Fibroblast of the aortic adventitia (primary cell): ENCODE results near the gene HERC2. TPM values are rescaled to one million over a fixed set of nuclear protein-coding genes. Genes with fewer than 3 reads are reported as not detected.

Experiments
- DNase-seq: peaks from one replicate; pipeline ENCODE4 v3.0.0-alpha.2; 2010; ENCODE audit warnings: low read depth
- H3K4me3 ChIP-seq: 2 replicates; pipeline ENCODE4 v1.5.1; 2011; ENCODE audit warnings: low read depth, mild to moderate bottlenecking, control low read depth, low read length, moderate library complexity
- total RNA-seq: library from RNA; depleted of rRNA; stranded (reverse); fragments of >200 nt; gene quantifications from 2 replicates; pipeline ENCODE4 v1.2.3, GENCODE V29; 2012; ENCODE audit warnings: low replicate concordance
- TF ChIP-seq, protein P1 (sequence below): IDR thresholded peaks from 2 replicates; pipeline ENCODE4 v1.5.1; 2011; ENCODE audit warnings: mild to moderate bottlenecking, low read length, control low read depth, inconsistent platforms; ENCODE audit not compliant: insufficient read depth

HERC2 gene
- total RNA-seq, 1 donor = 49.1 TPM

DNA sequence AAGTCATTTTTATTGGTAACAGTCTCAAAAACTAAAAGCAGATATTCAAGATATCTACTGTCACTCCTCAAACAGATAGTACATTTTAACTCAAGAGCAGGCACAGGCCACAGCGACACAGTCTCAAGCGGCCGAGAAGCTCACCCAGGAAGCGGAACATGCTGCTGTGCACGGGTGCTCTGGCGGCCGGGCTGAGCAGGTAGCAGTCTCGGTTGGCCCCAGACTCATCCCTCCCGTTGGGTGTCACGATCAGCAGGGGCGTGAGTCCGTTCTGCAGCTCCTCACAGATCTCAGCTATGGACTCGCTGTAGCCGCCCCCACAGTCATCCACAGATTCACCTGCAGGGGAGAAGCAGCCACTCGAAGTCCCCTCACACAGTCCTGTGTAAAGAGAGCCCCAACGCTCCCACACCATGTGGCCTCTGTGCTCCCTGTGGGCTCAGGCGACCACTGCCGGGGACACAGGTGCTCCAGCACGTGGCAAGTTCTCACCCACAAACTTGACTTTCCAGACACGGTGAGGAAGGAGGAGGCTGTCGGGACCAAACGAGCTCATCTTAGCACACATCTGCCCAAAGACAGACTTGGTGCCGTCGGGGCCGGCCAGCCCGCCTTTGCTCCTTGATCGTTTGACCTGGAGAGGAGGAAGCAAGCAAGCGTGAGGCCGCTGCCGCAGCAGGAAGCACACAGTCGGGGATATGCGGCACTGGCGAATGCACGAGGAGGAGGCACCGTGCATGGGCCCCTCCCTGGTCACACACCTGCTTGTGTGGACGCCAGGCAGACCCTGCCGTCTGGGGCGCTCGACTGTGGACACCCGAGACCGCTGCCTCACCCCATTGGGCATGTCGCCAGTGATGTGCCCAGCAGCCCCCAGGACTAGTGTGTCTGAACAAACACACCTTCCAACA, 205.2 kb downstream of the HERC2 start:
- no peak for DNase-seq
- TF ChIP-seq, protein P1, sequence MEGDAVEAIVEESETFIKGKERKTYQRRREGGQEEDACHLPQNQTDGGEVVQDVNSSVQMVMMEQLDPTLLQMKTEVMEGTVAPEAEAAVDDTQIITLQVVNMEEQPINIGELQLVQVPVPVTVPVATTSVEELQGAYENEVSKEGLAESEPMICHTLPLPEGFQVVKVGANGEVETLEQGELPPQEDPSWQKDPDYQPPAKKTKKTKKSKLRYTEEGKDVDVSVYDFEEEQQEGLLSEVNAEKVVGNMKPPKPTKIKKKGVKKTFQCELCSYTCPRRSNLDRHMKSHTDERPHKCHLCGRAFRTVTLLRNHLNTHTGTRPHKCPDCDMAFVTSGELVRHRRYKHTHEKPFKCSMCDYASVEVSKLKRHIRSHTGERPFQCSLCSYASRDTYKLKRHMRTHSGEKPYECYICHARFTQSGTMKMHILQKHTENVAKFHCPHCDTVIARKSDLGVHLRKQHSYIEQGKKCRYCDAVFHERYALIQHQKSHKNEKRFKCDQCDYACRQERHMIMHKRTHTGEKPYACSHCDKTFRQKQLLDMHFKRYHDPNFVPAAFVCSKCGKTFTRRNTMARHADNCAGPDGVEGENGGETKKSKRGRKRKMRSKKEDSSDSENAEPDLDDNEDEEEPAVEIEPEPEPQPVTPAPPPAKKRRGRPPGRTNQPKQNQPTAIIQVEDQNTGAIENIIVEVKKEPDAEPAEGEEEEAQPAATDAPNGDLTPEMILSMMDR = no peak
- no peak overlapping the region for H3K4me3 ChIP-seq

DNA sequence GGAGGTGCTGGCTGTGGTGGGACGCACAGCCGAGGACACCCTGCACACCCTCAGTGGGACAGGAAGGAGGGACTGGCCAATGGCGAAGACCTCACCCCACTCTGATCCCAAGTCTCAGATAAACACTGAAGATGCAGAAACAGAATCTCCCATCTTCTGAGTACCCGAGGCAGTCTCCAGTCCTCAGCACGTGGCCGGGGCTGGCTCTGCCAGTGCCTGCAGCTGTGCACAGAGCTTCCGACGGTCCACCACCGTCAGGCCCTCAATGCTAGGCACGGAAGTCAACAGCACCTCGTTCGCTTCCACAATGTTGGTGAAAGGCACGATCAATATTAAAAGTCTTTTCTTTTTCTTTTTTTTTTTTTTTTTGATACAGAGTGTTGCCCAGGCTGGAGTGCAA, 206.1 kb downstream of the HERC2 start:
- no peak overlapping the region for H3K4me3 ChIP-seq
- DNase-seq = no peak
- TF ChIP-seq, protein P1 = no peak

DNA sequence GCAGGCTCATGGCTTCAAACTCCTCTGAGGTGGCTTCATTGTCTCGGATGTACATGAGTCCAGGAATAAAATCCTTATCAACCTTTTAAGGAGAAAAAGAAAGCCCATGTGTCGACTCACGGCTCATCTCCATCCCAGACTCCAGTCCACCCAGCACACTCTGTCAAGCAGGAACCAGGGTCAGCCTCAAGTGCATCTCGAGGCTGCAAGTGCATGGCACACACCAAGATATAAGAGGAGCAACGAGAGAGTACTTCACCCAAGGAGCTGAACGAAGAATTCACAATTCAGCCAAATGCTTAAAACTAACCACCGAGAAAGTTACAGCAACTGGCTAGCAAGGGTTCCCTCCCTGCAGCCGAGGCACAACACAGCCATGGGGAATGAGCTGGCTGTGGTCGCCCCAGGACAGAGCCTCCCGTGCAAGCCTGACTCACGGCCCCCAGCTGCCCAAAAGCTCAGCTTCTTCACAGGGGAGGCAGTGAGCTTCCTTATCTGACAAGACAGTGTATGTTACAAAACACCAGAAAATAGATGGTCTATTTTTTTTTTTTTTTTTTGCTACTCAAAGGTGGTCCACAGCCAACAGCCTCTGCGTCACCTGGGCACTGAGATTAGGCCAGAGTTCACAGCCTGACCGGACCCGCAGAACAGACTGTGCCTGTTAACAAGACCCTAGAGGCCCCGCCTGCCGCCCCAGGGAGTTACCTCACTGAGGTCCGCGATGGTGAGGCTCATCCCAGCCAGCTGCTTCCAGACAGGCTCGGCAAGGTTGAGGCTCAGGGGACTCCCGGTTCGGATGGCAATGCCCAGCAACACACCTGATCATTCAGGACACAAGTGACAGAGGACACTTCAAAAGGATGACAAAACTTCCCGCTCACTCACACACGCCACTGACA, 207.0 kb downstream of the HERC2 start:
- no peak for DNase-seq
- TF ChIP-seq, protein P1 = no peak
- no peak overlapping the region for H3K4me3 ChIP-seq

DNA sequence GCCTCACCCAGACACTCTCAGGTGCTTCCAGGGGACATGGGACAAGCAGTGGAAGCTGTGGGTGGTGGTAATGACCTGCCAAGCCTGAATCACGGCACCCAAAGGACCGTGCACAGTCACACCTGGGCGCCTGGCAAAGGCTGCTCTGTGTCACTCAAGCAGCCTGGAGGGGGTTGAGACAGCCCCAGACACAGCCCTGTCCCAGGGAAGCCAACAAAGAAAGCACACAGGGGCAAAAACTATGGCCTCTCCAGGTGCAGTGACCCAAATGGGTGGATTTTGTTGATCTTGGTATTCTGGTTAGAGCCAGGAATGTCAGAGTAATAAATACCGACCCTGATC, 207.9 kb downstream of the HERC2 start:
- TF ChIP-seq, protein P1 = no peak
- no peak overlapping the region for H3K4me3 ChIP-seq
- DNase-seq = no peak

DNA sequence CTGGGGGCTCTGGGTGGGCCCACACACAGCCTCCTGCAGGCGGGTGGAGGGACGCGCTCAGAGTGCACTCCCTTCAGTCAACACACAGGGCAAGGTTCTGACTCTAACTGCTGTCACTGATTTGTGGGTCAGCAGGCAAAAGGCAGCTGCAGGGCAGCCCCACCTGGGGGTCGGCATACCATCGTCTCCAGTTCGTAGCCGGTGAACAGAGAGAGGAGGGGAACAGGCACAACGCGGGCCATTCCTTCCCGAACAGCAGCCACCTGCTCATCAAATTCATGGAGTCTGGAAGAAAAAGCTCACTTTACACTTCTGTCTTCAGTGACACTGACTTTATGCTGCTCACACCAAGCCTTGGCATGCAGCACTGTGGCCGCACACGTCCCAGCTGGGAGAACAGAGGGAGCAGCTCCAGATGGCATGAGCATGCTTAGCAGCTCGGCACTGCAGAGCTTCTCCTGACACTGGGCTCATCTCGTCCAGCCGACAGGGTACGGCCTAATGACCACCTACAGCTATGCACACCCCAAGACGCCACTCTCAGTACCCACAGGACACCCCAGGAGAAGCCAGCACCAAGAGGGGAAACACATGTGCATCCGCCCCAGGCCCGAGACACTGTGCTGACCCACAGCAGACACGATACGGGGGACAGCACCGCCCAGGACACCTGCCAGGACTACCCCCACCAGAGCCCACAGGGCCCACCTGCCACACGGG, 208.4 kb downstream of the HERC2 start:
- no peak overlapping the region for H3K4me3 ChIP-seq
- DNase-seq = no peak
- TF ChIP-seq, protein P1 = no peak

DNA sequence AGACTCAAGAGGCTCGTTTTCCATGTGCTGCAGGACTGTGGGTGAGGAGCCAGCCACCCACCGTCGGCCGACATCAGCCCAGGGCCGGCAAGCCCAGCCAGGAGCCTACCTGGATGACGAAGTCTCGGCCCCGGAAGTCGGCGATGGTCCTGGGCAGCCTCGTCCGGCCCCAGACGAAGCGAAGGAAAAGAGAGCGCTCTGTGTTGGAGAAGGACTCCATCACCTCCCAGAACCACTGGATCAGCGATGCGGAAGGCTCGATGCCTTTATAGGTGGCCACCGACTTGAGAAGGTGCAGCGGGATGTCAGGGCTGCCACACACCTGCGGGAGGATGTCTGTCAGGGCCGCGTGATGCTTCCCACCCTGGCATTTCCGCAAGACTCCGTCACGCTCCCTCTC, 209.0 kb downstream of the HERC2 start:
- no peak overlapping the region for H3K4me3 ChIP-seq
- TF ChIP-seq, protein P1 = no peak
- no peak for DNase-seq
